GM23338 (cell line): Measurements from ENCODE around the gene ATP8A2. TPM values are rescaled to one million over a fixed set of nuclear protein-coding genes. Genes with fewer than 3 reads are reported as not detected.

Experiments used
- ATAC-seq: fragments of 200-7000 bp; cut with Tn5 transposase; 3 replicates; pipeline ENCODE4 v1.9.1; 2020
- DNase-seq: peaks from one replicate; pipeline ENCODE4 v3.0.0-alpha.2; 2015; ENCODE audit warnings: low spot score
- H2AFZ ChIP-seq: fragments of 200-600 bp; sonication (generic); 2 replicates; pipeline ENCODE4 v1.8.0; 2016; ENCODE audit warnings: antibody characterized with exemption, mild to moderate bottlenecking, moderate library complexity
- H3F3A ChIP-seq: fragments of 200-600 bp; sonication (generic); replicated peaks from 2 replicates; pipeline ENCODE4 v1.8.0; 2017; ENCODE audit warnings: antibody characterized with exemption, mixed run types, low read depth
- H3K27ac ChIP-seq: fragments of 200-600 bp; sonication (generic); 2 replicates; pipeline ENCODE4 v1.6.1; 2016; ENCODE audit warnings: low read depth
- H3K27me3 ChIP-seq: fragments of 200-600 bp; sonication (generic); 2 replicates; pipeline ENCODE4 v1.8.0; 2016; ENCODE audit warnings: mild to moderate bottlenecking, mixed run types, moderate library complexity; ENCODE audit not compliant: insufficient read depth
- H3K36me3 ChIP-seq: fragments of 200-600 bp; sonication (generic); 2 replicates; pipeline ENCODE4 v1.8.0; 2016; ENCODE audit warnings: mild to moderate bottlenecking; ENCODE audit not compliant: insufficient read depth
- H3K4me1 ChIP-seq: fragments of 200-600 bp; sonication (generic); 2 replicates; pipeline ENCODE4 v1.8.0; 2016; ENCODE audit warnings: mild to moderate bottlenecking, moderate library complexity; ENCODE audit not compliant: insufficient read depth
- H3K4me2 ChIP-seq: fragments of 200-600 bp; sonication (generic); 2 replicates; pipeline ENCODE4 v1.7.1; 2017; ENCODE audit warnings: mixed run types
- H3K4me3 ChIP-seq: fragments of 200-600 bp; sonication (generic); 2 replicates; pipeline ENCODE4 v1.6.1; 2016; ENCODE audit warnings: mixed run types
- H3K79me2 ChIP-seq: fragments of 200-600 bp; sonication (generic); replicated peaks from 2 replicates; pipeline ENCODE4 v1.8.0; 2017; ENCODE audit warnings: mild to moderate bottlenecking; ENCODE audit not compliant: insufficient read depth
- H3K9me2 ChIP-seq: fragments of 200-600 bp; sonication (generic); 2 replicates; pipeline ENCODE4 v1.8.0; 2017; ENCODE audit not compliant: insufficient read depth
- H4K20me1 ChIP-seq: fragments of 200-600 bp; sonication (generic); replicated peaks from 2 replicates; pipeline ENCODE4 v1.8.0; 2017; ENCODE audit warnings: mild to moderate bottlenecking; ENCODE audit not compliant: insufficient read depth
- H3K27ac Mint-ChIP-seq: 2 replicates; pipeline ENCODE4 v1.8.0; 2020; ENCODE audit warnings: inconsistent platforms, mild to moderate bottlenecking, moderate library complexity, mixed read lengths
- H3K27me3 Mint-ChIP-seq: 3 replicates; pipeline ENCODE4 v1.8.0; 2022; ENCODE audit warnings: low read depth, mild to moderate bottlenecking, moderate library complexity, mixed read lengths, inconsistent platforms; ENCODE audit not compliant: insufficient read depth, poor library complexity
- H3K36me3 Mint-ChIP-seq: 3 replicates; pipeline ENCODE4 v1.8.0; 2021; ENCODE audit warnings: low read depth, mild to moderate bottlenecking, inconsistent platforms, moderate library complexity, mixed read lengths
- H3K4me1 Mint-ChIP-seq: 3 replicates; pipeline ENCODE4 v1.8.0; 2020; ENCODE audit warnings: mild to moderate bottlenecking, inconsistent platforms, mixed read lengths
- H3K4me3 Mint-ChIP-seq: 3 replicates; pipeline ENCODE4 v1.8.0; 2021; ENCODE audit warnings: moderate library complexity, mild to moderate bottlenecking, inconsistent platforms, mixed read lengths
- H3K9me3 Mint-ChIP-seq: 3 replicates; pipeline ENCODE4 v1.8.0; 2020; ENCODE audit warnings: moderate library complexity, mild to moderate bottlenecking, inconsistent platforms, mixed read lengths
- CREB1 ChIP-seq: fragments of 250-450 bp; sonication (Bioruptor Pico); IDR thresholded peaks from 2 replicates; pipeline ENCODE4 v1.5.0; 2020; ENCODE audit warnings: low read depth, mild to moderate bottlenecking, moderate library complexity
- CTCF ChIP-seq, 2 experiments: fragments of 200-600 bp in 1 of 2; sonication (generic) in 1 of 2; conservative IDR thresholded peaks; 2 replicates each; pipeline versions ENCODE4 v1.5.1 to v1.6.1; 2016 to 2017; ENCODE audit warnings: antibody characterized with exemption in 2 of 2, low read depth in 2 of 2, mild to moderate bottlenecking in 2 of 2, moderate library complexity in 1 of 2
- ETS1 ChIP-seq: IDR thresholded peaks from 2 replicates; pipeline ENCODE4 v1.6.1; 2016; ENCODE audit warnings: antibody characterized with exemption
- EZH2 ChIP-seq: fragments of 200-600 bp; sonication (generic); IDR thresholded peaks from one replicate; pipeline ENCODE4 v1.8.0; 2017; ENCODE audit warnings: antibody characterized with exemption, mild to moderate bottlenecking, low read depth; ENCODE audit not compliant: unreplicated experiment
- EZH2phosphoT487 ChIP-seq: fragments of 200-600 bp; sonication (generic); IDR thresholded peaks from one replicate; pipeline ENCODE4 v1.8.1; 2018; ENCODE audit warnings: antibody characterized with exemption; ENCODE audit not compliant: unreplicated experiment
- JUNB ChIP-seq: IDR thresholded peaks from one replicate; pipeline ENCODE4 v1.6.1; 2016; ENCODE audit warnings: antibody characterized with exemption; ENCODE audit not compliant: unreplicated experiment
- NANOG ChIP-seq: IDR thresholded peaks from 2 replicates; pipeline ENCODE4 v1.6.1; 2016; ENCODE audit warnings: antibody characterized with exemption, borderline replicate concordance
- POLR2AphosphoS5 ChIP-seq: IDR thresholded peaks from 2 replicates; pipeline ENCODE4 v1.6.1; 2016; ENCODE audit warnings: antibody characterized with exemption, low read depth
- REST ChIP-seq: IDR thresholded peaks from one replicate; pipeline ENCODE4 v1.6.1; 2018; ENCODE audit warnings: antibody characterized with exemption; ENCODE audit not compliant: unreplicated experiment
- STAT1 ChIP-seq: IDR thresholded peaks from one replicate; pipeline ENCODE4 v1.6.1; 2016; ENCODE audit warnings: antibody characterized with exemption; ENCODE audit not compliant: unreplicated experiment
- ZNF114 ChIP-seq: fragments of 250-450 bp; sonication (Bioruptor Pico); IDR thresholded peaks from 2 replicates; pipeline ENCODE4 v1.5.0; 2020; ENCODE audit warnings: mild to moderate bottlenecking, moderate library complexity
- ZNF331 ChIP-seq: fragments of 250-450 bp; sonication (Bioruptor Pico); IDR thresholded peaks from 2 replicates; pipeline ENCODE4 v1.5.0; 2020; ENCODE audit warnings: low read depth, mild to moderate bottlenecking, moderate library complexity
- ZNF462 ChIP-seq: fragments of 250-450 bp; sonication (Bioruptor Pico); IDR thresholded peaks from 2 replicates; pipeline ENCODE4 v1.5.0; 2020; ENCODE audit warnings: mild to moderate bottlenecking, moderate library complexity
- polyA plus RNA-seq: library from polyadenylated mRNA; unstranded; fragments of >200 nt; fragmentation: Nextera tagmentation; extraction: Ambion mirVana; gene quantifications from 2 replicates; pipeline ENCODE4 v1.2.1, GENCODE V29; 2016
- total RNA-seq: library from RNA; depleted of rRNA; stranded (reverse); fragments of >200 nt; shearing (Covaris generic); gene quantifications from 2 replicates; pipeline ENCODE4 v1.2.3, GENCODE V29; 2014

Gene ATP8A2
- total and polyA plus RNA-seq, 2 experiments from 2014 or later: 5.7 to 8.8 TPM

- no peak overlapping the region for H3K27ac Mint-ChIP-seq
- no peaks in the 10 kb centered on the region for H3K27me3 Mint-ChIP-seq
- Histone ChIP-seq H3F3A (no peaks in the 10 kb centered on the region), H4K20me1 (no peaks in the 10 kb centered on the region), H3K36me3 (no peaks in the 10 kb centered on the region), H3K27me3 (no peaks in the 10 kb centered on the region), H3K4me2 (no peak overlapping the region), H3K4me3 (no peak overlapping the region), H2AFZ (no peak overlapping the region), H3K27ac (no peak overlapping the region), H3K4me1 (peaks cover 10% of the 10 kb centered on the region; the same call in 1 of the 2 replicates), H3K79me2 (no peaks in the 10 kb centered on the region), H3K9me2 (no peaks in the 10 kb centered on the region)
- DNase-seq (no peak), ATAC-seq (no peak)
- TF ChIP-seq ZNF462 (CRISPR knock-in tag) (no peak), CREB1 (CRISPR knock-in tag) (no peak), ZNF331 (CRISPR knock-in tag) (no peak), EZH2 (no peak), EZH2phosphoT487 (no peak), ZNF114 (no peak), JUNB (no peak), REST (no peak), CTCF (conservative IDR thresholded peaks at IDR 0.05; ENCODE audit: low read depth in 2 of 2) (no peak), ETS1 (no peak), STAT1 (no peak), NANOG (no peak), POLR2AphosphoS5 (no peak)
- peaks cover 18% of the 10 kb centered on the region for H3K4me1 Mint-ChIP-seq
- no peak overlapping the region for H3K4me3 Mint-ChIP-seq
- H3K36me3 Mint-ChIP-seq: no peaks in the 10 kb centered on the region
- no peaks in the 10 kb centered on the region for H3K9me3 Mint-ChIP-seq
Observed at GRCh38 chr13:25746131-25746530, 374.4 kb downstream of the ATP8A2 start.
